Limb (tissue), 2 donors: ENCODE data around the gene OR5B21.

Source experiments
- DNase-seq, 2 donors: peaks; one replicate each; pipeline ENCODE4 v3.0.0-alpha.2; 2016; ENCODE audit errors: extremely low spot score in 2 of 2

The OR5B21 gene

DNA sequence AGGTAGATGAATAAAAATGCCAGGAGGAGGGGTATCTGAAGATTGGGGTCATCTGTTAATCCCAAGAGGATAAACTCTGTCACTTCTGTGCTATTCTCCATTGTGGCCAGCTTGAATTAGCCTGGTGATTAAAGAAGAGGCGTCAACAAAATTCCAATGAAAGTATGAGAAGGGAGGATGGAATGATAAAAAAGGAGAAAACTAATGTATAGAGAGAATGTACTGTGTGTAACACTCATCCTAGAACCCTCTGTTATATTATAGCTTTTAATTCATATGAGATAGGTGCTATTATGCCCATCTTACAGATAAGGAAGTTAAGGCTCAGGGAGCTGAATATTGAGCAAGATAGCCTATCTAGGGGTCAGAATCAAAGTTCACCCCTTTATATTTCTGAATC lies at the start of gene OR5B21:
TSS of gene OR5B21 (minus strand) at position 101 of the 400 bp plus-strand sequence. CDS start at position 101, 0 bp downstream.
- no peak for DNase-seq

DNA sequence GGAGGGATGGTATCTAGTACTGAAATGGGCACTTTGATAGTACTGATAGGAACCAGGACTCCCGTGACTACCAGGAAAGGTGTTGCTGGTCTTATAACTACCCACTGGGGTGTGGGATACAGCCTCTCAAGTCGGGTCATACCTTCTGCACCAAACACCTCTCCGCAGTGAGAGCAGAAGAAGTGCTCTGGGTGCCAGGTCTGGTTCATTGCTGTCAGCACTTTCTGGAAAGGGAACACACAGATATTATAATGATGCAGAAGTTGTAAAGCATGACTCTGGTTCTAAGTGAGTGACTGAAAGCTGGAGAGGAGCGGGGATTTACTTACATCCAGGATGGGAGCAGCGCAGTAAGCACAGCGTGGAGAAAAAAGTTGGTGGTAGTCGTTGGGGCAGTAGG lies 41.7 kb upstream of the OR5B21 start:
- no peak for DNase-seq

DNA sequence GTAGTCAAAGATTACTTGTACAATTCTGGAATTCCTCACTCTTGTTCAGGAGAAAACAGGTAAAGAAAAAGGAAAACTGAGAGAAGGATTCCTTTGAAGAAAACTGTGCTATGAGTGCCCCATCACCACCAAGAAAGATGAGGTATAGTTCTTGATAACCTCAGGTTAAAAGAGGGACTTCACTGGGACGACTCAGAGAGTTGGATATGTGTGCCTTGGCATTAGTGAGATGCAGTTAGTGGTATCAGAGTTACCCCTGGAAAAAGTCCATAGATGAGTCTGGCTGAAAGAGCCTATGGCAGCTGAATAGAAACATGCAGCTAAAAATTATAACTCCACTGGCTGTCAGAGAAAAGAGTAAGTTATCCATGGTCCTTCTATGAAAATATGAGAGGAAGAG lies 38.9 kb upstream of the OR5B21 start:
- DNase-seq, result no peak

DNA sequence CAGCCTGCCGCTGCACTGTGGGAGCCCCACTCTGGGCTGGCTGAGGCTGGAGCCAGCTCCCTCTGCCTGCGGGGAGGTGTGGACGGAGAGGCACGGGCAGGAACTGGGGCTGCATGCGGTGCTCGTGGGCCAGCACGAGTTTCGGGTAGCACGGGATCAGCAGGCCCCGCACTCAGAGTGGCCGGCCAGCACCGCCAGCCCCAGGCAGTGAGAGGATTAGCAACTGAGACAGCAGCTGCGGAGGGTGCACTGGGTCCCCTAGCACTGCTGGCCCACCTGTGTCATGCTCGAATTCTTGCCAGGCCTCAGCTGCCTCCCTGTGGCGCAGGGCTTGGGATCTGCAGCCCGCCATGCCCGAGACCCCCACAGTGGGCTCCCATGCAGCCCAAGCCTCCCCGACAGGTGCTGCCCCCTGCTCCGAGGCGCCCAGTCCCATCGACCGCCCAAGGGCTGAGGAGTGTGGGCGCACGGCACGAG lies 24.0 kb upstream of the OR5B21 start:
- DNase-seq, result no peak

DNA sequence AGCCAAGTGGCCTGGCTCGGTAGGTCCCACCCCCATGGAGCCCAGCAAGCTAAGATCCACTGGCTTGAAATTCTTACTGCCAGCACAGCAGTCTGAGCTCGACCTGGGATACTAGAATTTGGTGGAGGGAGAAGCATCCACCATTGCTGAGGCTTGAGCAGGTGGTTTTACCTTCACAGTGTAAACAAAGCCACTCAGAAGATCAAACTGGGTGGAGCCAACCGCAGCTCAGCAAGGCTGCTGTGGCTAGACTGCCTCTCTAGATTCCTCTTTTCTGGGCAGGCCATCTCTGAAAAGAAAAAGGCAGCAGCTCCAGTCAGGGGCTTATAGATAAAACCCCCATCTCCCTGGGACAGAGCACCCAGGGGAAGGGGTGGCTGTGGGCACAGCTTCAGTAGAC lies 22.3 kb upstream of the OR5B21 start:
- no peak for DNase-seq

DNA sequence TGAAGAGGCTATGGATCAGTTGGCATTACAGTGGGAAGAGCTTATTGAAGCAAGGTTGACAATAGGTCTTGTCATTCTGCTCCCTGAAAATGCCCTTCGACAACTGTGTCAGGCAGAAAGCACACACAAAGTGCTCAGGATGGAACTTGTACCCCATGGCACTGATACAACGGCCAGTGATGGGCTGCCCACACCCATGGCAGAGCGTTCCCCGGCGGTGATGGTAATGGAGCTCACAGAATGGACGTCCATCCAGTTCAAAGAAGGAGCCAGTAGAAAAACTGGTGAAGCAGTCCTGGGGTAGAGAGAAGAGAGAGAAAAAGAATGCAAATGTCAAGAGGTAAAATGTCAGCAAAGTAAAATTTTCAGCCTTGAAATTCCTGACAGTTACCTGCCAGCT lies 19.5 kb upstream of the OR5B21 start:
- DNase-seq, result no peak

DNA sequence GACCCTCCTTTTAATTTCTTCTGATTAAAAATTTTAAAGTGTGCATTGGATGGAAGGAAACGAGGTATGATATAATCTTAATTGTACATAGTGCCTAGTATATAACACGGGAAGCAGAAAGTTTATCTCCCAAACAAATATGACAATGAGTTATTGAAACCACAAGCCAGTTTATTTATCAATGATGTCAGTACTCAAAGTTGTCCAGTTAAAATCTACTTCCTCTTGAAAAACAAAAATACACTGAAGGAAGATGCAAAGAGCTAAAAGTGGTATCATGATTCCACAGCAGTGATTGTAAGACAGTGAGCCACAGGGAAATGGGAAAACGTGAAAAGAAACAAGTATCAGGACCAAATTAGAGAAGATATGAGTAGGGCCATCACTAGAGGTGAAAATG lies 18.8 kb upstream of the OR5B21 start:
- no peak for DNase-seq

DNA sequence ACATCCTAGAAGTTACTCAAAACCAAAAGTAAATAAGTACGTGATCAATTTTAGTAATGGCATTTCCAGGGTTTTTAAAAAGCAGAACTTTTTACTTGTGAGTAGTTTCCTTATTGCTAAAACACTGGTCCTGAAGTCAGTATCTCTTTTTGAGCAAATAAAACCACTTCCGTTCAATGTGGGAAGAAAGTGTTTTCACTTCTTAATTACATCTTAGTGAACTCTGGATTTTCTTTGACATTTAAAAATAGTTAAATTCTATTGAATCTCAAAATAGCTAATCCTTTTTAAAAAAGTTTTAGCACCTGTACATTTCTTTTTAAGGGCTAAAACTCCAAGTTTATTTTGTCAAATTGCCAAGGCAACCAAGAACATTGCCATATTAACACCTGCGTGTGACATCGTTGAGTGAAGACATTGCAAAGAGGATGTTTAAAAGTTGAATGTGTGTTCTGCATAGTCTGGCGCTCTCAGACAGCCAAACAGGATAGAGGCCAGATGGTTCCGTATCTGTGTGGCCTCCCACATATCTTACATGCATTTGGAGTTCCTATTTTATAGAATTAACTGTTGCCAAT lies 17.2 kb upstream of the OR5B21 start:
- DNase-seq, result no peak

DNA sequence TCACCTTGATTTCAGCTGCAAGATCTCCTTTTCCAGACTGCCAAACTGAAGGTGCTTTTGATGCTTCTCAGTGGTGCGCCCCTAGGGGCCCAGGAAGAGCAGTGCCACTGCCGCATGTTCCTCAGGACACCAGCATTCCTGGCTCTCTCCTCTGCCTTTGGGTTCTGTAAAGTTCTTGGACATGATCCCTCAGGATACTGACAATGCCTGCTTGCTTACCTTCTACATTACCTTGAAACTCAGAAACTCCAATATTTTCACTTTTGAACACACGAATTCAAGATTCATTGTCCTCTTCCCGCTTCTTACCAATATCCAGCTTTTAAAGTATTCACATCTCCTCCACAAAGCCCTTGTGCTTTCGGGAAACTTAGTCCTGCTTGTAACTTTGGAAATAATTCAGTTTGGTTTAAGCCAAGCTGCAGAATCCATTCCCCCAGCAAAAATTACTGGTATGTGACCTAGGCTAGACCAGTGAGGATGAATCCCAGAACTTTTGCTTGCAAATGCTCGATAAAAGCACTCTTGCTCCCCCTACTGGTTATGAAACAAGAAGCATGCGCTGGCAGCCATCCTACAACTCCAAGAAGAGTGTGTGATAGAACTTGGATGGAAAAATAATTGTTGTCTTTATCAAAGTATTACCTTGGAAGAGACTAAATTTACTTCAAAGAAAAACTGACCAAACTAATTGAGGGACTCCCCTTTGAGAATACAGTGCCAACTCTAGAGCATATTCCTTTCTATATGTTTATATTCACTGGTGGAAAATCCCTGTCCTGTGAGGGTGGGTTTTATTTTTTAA lies 16.5 kb upstream of the OR5B21 start:
- peak; percentile 66 to 89 for DNase-seq

DNA sequence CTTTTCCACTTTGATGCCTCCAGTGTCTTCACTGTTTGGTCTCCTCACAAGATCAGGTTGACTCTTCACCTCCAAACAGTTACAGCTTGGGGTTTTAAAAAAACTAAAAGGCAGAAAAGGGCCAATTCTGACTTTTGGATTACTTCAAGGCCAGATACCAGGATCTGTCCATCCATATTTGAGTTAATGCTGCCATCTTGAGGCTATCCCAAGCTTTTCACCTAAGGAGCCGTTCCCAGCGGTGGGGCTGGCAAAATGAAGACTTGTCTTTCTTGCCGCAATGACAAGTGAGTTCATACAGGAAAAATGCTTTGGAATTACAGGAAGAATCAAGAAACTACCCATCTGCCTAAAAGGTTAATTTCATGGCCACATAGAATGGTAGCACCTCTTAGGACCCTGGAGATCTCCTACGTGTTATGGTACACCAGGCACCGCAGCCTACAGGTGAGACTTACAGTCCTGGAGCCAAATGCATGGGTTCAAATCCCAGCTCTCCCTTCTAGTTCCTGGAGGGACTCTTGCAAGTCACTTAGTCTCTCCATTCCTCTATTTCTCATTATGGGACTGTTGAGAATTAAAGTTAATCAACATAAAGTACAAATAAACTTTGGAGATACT lies 6.0 kb upstream of the OR5B21 start:
- DNase-seq, result peak in 1 of 2 donors; percentile 30

DNA sequence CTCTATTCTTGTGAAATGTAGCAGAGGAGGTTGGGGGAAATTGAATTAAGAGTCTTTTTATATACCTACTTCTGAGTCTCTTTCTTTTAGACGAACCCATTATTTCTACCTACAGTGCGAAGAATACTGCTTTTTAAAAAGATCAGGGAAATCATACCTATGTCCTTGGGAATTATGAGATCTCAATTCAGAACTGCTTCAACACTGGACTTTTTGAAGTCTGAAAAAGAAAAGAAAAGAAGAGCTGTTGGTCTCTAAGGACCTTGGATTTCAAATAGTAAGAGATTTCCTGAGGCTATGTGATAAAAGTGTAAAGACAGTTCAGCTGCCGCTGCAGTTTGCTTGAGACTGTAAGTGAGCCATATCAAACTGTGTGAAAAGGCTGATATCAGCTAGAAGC lies 3.7 kb upstream of the OR5B21 start:
- DNase-seq, result no peak

DNA sequence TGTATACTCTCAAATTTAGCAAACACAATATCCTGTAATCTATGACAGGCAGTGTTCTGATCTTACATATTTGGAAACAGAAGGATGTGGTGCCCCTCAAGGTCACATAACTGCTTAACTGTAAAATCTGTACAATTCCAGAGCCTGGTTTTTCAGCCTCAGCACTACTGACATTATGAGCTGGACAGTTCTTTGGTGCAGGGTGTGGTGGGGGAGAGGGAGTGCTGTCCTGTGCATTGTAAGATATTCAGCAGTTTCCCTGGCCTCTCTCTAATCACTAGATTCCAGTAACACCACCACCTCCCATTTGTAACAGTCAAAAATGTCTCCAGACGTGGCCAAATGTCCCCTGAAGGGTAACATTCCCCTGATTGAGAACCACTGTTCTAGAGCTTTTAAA lies 1.8 kb upstream of the OR5B21 start:
- no peak for DNase-seq

DNA sequence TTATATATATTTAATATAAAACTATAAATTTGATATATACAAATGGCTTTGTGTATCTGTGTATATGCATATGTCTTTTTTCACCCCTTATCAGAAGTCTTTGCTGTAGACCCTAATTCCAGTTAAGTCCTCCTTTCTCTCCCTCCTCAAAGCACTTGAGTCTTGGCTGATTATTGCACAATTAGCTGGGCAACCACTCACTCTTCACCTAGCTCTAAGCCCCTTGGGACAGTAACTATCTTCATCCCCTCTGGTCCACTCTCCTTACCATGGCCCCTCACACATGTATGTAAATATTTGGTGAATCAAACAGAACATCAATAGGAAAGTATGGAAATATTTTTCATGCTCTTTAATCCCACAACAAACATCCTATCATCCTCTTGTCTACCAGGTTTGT lies 909 bp upstream of the OR5B21 start:
- DNase-seq, result no peak

DNA sequence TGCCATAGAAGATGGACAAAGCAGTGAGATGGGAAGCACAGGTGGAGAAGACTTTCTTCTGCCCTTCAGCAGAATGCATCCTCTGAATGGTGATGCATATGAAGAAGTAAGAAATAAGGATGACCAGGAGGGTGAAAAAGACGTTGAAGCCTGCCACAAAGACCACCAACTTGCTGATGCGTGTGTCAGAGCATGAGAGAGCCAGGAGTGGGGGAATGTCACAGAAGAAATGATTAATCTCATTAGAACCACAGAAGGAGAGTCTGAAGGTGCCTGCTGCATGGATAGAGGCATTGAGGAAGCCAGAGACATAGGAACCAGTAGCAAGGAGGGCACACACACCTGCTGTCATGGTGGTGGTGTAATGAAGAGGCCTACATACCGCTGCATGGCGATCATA lies 550 bp downstream of the OR5B21 start:
- DNase-seq, result no peak

DNA sequence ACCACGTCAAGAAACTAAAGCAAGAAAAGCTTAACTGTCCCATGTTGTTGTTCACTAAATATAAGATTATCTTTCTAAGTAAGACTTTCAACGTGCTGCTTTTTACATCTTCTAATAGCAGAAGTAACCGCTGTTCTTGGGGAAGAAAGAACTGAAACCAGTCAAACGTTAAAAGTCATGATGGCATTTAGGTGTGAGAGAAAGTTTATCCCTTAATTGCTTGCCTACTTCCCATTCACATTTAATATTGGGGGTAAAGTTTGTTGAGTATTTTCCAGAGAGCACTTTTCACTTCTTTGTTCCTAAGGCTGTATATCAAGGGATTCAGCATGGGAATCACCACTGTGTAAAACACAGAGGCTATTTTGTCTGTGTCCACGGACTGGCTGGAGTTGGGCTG lies 970 bp downstream of the OR5B21 start:
- no peak for DNase-seq

DNA sequence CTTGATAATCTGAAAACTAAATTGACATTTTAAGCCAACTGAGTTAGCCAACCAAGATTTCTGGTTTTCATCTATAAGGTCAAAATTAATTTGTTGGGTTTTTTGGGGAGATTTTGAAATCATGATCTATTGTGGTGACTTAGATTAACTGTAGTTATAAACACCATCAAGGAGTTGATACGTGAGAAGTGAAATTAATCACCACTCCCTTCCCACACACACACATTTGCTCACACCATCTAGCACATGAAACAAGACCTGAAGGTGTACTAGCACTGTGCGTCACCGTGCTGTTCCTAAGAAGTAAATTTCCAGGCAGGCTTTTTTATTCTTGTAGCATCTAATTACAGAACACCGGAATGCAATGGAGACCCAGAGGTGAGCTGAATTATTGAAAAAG lies 2.1 kb downstream of the OR5B21 start:
- no peak for DNase-seq

DNA sequence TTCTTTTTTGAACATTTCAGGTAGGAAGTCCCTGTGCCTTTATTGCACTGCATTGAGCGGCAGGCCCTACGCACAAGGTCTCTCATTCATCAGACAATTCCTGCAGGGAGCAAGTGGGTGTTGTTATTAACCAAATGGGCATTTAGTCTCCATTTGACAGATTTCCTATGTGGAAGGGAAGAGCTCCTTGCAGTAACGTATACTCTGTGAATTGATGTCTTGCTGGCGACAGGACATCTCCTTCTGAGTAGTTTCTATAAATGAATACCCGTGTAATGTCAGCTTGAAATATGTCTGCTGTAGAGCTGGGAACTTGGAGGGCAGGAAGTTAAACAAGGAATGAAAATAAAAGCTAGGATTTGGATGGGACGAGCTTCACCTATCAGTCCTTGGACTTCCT lies 3.7 kb downstream of the OR5B21 start:
- no peak for DNase-seq

DNA sequence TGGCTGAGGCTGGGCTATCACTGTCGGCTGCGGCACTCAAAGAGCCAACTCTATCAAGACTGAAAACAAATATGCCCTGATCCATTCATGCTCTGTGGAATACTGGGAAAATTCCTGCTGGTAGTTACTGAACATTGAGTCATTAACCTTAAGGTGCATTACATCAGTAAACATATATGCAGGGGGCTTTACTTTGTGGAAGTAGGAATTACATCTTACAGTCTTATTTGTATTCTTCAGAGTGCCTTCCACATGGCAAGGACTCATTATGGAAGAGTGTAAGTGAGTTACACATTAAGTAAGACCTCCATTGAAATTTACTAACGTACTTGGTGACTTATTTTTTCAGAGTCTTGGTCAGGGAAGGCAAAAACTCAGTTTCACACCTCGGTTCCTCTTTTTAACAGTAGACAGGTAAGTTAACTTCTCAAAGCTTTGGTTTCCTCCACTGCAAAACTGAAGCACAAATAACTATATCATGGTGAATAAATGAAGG lies 4.5 kb downstream of the OR5B21 start:
- no peak for DNase-seq

DNA sequence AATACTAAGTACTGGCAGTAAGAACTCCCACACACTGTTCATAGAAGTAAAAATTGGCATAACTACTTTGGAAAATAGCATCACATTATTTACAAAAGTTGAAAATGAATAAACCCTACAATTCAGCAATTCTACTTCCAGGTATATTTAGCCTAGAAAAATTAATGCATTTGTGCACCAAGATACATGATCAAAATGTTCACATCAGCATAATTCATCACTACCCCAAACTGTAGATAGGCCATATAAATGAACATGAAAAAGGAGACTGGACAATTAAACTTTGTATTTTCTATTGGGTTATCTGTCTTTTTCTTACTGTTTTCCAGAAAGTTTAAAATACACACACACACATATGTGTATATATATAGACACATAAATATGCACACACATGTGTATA lies 5.9 kb downstream of the OR5B21 start:
- DNase-seq, result no peak

DNA sequence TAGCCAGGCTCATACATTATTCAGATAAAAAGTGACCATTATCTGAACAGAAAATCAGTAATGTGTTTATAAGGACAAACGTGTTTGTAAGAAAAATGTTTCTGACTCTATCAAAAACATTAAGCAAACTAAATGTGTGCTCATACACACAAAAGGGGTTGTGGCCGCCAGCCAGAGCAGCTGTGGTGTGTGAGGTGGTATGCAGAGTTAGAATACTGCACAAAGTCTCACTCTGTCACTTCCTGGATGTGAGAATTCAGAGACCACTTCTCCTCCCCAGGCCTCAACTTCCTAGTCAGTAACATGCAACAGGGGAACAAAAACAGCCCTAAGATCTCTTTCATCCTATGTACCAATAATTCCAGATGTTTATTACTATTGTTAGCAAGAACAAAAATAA lies 9.4 kb downstream of the OR5B21 start:
- DNase-seq, result no peak

DNA sequence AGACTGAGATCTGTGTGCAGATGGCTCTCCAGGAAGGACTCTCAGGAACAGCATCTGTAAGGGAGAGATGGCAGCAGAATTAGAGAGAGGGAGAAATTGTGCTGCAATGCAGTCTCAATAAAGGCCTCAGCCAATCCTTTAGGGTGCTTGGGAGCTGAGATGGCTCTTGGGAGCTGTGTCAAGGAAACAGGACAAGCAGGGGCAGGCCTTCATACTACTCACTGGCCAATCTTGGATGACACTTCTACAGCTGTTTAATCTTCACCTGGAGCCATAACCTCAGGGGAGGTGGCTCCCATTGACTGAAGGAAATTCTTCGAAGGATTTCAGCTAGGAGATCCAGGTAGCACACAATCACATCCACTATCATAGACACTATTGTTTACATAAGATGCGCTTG lies 10.0 kb downstream of the OR5B21 start:
- no peak for DNase-seq

DNA sequence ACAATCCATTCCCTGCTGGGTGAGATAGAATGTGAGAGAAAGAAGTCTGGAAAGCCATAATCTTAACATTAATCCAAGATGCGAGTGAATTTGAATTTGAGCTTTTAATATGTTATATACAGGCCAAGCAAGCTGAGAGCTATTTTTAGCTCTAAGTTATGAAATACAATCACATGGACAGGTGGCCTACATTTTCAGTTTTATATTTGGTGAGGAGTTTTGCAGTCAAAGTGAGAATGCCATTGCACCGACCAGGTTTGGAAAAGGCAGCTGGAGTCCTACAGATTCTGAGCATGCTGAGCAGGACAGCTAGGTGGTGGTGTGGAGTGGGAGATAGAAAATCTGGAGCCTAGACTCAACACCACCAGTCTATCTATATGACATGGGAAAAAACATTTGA lies 12.0 kb downstream of the OR5B21 start:
- no peak for DNase-seq

DNA sequence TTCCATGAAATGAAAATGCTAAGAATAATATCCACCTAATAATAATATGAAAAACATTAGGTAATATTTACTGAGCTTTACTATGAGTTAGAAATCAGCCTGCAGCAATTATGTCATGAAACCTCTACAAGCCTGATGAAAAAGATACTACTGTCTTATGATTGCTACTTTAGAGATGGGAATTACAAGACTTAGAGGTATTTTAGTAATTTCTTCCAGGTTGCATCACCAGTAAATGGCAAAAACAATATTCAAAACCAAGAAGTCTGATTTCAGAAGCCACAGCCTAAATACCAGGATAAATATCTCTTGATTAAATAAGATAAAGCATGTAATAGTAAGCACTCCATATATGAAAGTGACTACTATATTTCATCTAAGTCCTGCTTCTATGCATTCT lies 13.8 kb downstream of the OR5B21 start:
- DNase-seq, result no peak
